ENCODE results near the gene CHM.

Gene CHM

DNA sequence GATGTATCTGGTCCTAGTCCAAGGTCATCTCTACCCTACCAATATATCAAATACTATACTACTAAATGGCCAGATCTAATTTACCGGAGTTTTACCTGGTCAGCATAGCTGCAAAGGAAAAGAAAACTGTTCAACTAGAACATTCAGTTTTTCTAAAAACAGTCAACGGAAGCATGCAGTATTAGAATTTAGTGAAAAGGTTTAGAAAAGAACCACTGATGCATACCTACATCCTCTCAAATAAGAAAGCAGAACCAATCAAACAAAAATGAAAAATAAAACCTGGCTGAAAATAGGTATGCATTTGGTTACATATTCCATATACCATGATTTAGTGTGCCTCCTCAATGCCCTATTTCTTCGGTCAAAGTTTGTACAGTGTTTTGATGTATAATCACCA is 140.0 kb downstream of the CHM start:
- no peak for DNase-seq (ENCODE audit: low spot score)

DNA sequence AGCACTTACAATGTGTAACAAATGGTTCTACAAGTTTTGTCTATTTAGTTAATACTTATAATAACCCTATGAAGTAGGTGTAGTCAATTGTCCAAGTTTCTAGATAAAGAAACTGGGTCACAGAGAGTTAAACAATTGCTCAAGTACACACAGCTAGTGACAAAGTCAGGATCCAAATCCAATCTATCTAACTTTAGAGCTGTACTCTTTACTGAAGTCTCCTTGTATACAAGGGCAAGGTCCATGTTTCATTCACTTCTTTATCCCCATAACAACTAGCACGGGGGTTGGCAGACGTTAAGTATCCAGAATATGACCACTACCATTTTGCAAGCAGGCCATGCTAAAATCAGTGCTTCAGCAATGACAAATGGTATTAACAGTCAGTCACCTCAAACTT is 141.0 kb downstream of the CHM start:
- DNase-seq (ENCODE audit: low spot score), result no peak

DNA sequence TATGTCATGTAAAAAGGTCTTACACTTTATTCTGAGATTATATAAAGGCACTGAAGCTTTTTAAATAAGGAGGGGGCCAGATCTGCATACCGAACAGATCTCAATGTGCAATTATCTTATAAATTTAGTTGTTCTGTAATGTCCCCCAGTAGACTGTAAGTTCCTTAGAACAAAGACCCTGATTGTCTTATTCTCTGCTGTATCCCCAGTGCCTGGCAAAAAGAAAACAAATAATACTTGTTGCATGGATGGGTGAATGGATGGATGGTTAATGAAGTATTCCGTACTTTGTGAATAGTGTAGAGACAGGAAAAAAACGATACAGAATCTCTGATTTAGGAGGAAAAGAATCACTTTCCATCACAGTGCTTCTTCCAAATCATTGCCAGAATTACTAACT is 141.5 kb downstream of the CHM start:
- DNase-seq (ENCODE audit: low spot score), result no peak

DNA sequence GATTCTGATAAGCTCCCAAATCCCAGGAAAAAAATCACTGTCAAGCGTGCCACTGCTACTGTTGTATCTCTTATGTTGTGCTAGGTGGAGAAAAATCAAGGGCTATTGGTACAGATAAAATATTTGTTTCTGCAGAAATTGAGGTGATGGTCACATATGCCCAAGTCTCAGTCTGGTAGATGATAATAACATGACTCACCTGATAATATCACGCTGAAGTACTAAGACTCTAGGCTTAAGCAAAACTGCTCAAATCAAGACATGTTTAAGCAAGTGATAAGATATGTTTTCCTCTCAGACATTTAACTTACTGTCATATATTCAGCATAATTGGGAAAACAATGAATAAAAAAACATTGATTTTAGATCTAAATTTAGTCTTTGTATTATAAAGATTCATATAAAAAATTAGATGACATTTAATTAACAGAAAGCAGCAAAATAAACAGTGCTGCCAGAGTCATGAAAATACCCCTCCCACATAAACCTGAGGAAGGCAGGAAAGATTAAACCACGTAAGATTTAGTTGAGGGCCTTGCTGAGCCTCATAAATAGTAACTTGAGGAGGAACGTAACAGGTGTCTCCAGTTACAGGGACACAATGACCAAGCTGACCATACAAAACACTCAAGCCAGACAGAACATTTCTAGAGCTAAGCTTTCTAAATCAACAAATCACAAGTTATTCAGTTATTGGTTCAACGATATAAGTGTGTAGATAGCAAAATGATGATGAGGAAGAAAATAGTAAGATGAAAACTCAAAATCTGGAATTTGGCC is 143.5 kb downstream of the CHM start:
- DNase-seq (ENCODE audit: low spot score), result no peak

DNA sequence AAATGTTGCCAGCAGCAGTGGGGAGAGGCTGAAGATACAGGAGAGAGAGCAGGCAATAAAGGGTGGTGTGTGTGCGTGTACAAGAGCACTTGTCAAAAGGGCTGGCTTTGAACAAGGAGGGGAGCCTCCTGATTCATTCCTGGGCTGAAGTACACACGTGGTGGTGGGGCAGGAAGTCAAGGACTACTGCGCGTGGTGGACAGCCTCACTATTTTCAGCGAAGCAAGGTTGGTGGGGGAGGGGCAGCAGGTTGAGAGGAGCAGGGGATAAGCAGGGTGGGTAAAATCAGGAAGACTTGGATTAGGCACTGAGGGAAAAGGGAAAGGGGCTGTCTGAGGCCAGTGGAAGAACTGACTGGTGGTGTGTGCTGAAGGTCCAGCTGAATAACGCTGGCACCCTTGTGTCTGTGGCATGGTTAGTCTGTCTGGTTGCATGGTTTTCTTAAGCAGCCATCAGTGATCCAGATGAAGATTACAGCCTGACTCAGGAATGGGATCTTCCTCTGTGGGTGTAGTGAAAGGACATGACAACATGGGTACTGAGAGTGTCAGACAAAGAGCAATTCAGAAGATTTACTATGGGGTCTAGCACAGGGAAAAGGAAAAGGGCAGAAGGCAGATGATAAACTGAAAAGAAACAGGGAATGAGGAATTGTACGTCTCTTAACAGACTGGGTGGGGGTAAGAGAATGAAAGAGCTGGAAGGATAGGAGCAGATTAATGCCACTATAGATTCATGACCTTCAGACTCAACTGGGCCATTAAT is 149.8 kb downstream of the CHM start:
- DNase-seq (ENCODE audit: low spot score), result no peak

DNA sequence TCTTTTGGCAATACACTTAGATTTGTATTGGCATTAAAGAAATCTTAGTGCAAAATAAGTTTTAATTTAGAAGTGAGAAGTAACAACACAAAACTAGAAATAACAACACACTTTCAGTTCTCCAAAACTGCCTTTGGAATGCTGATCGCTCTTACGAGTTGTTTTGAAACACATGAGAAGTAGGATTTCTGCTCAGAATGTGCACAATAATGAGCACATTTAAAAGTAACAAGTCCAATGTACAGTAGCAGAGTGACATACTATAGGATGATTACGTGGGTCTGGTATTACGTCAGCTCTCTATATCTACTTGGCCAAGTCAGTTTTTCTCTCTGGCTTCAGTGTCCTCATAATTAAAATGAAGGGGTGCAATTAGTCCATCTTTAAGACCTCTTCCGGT is 164.8 kb downstream of the CHM start:
- DNase-seq (ENCODE audit: low spot score), result no peak

DNA sequence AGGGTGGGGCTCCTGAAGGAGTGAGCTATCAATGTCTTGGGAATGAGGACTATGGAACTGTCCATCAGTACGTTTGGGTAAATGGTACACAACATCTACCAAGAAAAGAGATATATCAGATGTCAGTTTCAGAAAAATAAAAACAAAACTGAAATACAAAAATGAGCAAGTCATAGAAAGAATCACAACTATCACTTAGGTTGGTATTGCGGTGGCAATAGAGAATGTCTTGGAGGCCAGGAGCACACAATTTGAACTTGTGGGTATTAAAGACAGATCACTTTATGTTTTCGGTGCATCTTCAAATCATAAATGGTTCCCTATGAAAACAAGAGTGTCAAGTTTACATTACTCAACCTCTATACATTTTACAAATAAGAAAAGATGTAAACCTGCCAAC is 176.8 kb downstream of the CHM start:
- no peak for DNase-seq (ENCODE audit: low spot score)

DNA sequence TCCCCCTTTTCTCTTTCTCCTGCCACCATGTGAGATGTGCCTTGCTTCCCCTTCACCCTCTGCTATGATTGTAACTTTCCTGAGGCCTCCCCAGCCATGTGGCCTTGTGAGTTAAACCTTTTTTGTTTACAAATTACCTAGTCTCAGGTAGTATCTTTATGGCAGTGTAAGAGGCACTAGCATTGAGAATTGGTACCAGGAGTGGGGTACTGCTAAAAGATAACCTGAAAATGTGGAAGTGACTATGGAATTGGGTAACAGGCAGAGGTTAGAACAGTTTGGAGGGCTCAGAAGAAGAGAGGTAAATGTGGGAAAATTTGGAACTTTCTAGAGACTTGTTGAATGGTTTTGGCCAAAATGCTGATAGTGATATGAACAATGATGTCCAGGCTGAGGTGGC is 182.0 kb downstream of the CHM start:
- no peak for DNase-seq (ENCODE audit: low spot score)

DNA sequence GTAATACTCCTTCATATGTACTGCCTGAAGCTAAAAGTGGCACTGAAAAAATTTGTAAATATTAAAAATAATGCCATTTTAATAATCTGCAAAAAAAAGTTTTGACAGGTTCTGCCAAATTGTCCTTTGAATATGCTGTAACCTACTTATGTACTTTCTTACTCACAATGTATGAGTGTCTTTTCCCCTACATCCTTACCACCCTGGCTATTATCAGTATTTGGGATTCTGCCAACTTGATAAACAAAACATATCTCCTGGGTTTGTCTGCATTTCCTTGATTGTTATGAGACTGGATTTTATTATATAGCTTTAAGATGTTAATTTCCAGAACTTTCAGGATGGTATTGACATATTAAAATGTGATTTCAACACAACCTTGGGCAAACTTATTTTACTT is 187.9 kb downstream of the CHM start:
- DNase-seq (ENCODE audit: low spot score), result no peak

DNA sequence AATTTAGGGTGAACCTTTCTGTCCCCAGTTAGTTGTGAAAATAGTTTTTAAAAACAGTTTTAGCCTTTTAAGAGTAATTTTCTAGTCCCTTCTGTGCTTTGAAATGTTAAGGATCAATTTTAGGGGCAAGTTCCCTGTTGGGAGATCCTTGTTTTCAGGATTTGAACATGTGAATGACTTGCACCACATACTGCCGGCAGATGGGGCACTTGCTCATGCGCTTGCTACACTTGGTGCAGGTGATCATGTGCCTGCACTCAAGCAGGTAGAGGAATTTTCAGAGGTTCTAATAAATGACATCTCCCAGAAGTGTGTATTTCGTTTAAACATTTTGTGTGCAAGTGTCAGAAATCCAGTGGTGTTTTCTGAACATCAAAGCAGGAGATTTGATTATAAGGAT is 195.9 kb downstream of the CHM start:
- DNase-seq (ENCODE audit: low spot score), result no peak

DNA sequence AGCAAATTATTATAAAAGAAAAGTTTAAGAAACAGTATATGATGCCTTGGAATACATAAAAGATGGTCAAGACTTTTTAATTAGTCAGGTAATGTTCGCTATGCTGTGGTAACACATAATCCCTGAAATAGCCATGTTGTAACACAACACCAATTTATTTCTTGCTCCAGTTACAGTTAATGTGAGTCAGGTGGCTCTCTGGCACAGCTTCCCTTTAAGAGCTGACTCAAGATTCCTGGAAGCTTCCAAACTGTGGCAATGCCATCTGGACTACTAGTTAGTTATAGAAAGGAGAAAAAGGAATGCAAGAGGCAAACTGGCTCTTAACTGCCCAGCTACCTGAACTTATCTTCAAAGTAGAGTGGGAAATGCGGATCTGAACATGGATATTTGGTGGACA is 210.5 kb downstream of the CHM start:
- DNase-seq (ENCODE audit: low spot score), result peak; percentile 3

DNA sequence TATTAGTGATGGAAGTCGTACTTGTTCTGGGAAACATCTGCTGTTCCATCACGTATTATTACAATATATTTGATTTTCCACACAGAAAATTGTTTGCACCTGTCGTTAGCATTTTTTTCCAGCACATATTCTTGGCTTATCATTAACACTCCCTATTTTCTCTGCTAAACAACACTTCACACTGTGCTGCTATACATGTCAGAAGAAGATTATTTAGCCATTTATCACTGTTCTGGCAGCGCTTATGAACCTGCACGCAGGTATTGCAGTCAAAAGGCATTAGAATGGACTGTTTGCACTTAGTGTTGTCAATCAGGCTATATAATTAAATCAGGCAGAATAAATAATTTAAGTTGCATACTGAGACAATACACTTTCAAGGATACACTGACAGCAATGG is 218.6 kb downstream of the CHM start:
- no peak for DNase-seq (ENCODE audit: low spot score)

DNA sequence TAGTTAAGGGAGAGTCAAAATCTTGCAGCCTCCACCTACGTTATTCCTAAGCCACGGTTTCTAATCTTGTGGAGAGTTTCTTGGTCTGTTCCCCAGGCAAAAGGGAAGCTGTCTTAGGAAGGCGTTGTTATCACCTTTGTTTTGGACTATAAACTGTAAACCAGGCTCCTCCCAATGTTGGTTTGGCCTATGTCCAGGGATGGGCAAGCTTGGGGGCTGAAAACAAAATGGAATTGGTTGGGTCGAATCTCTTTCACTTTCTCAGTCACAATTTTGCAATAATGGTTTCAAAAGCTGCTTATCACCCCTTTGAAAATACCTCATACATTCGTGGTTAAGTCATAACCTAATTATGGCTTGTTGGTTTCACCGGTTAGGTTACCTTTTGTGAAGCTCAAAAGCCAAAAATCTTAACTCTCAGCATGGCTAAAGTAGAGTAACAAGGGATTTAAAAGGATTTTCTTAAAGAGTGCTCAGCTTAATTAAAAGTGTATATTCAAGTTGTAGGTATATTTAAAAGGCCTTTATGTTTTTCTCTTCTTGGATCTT is 232.1 kb downstream of the CHM start:
- no peak for DNase-seq (ENCODE audit: low spot score)

All from AG08396 (cell line).